Lung microvascular endothelial cell (primary cell): ENCODE measurements around the gene FMC1. TPM values are rescaled to one million over a fixed set of nuclear protein-coding genes. Genes with fewer than 3 reads are reported as not detected.

ENCODE experiments used
- DNase-seq, 2 donors: peaks; one replicate each; pipeline versions ENCODE4 v3.0.0 to v3.0.0-alpha.2; 2010; ENCODE audit warnings: low read depth in 2 of 2
- total RNA-seq: library from RNA; depleted of rRNA; stranded (reverse); fragments of >200 nt; gene quantifications from 2 replicates; pipeline ENCODE4 v1.2.1, GENCODE V29; 2014

Gene FMC1
- total RNA-seq, 1 donor from 2014 or later: 13.1 TPM

- DNase-seq: no peak
Observed at GRCh38 chr7:139374246-139374645, 33.1 kb downstream of the FMC1 start.

GRCh38 chr7:139382439-139382838, 41.3 kb downstream of the FMC1 start:
- no peak for DNase-seq

GRCh38 chr7:139384611-139385010, 43.5 kb downstream of the FMC1 start:
- no peak for DNase-seq

- DNase-seq: no peak
Observed at GRCh38 chr7:139387594-139387993, 46.5 kb downstream of the FMC1 start.

GRCh38 chr7:139389091-139389490, 48.0 kb downstream of the FMC1 start:
- DNase-seq: no peak

- DNase-seq: no peak
Observed at GRCh38 chr7:139389774-139390173, 48.6 kb downstream of the FMC1 start.

GRCh38 chr7:139393621-139394211, 52.6 kb downstream of the FMC1 start:
- DNase-seq: no peak

- no peak for DNase-seq
Observed at GRCh38 chr7:139394540-139394939, 53.4 kb downstream of the FMC1 start.

Other genes starting within 250 kb of the FMC1 start
- gene ZC3HAV1, start 231.6 kb upstream of the FMC1 start, total RNA-seq: 30.3 and 30.8 TPM in 2 replicates
- 2.4 and 4.0 TPM in 2 replicates for gene UBN2, start 110.1 kb upstream of the FMC1 start, total RNA-seq
- 20.3 and 22.2 TPM in 2 replicates for gene LUC7L2, start 18.6 kb downstream of the FMC1 start, total RNA-seq
- gene KLRG2, start 142.3 kb downstream of the FMC1 start, total RNA-seq: not detected in 2 replicates
- not detected in 2 replicates for gene CLEC2L, start 182.3 kb downstream of the FMC1 start, total RNA-seq